Endothelial cell of umbilical vein (primary cell): ENCODE measurements around the gene FILIP1. TPM values are rescaled to one million over a fixed set of nuclear protein-coding genes. Genes with fewer than 3 reads are reported as not detected.
A peak's percentile ranks its signal among the peaks of the same experiment; 100 is the strongest.

Experiments
- BruUV-seq: library from RNA; stranded (reverse); fragments of 400-500 nt; replicated peaks from 2 replicates; lab custom pipeline; 2021; lab: Mats Ljungman, UMichigan
- CTCF ChIA-PET: fragments of 300-600, 350-600 bp; sonication (Branson Sonifier 250); formaldehyde crosslinking; loops from one replicate; lab custom pipeline; 2021; ENCODE audit warnings: antibody characterized with exemption, inconsistent platforms; lab: Charles Lee
- POLR2A ChIA-PET: fragments of 300-600, 350-600 bp; sonication (Branson Sonifier 250); formaldehyde crosslinking; loops from one replicate; lab custom pipeline; 2021; ENCODE audit warnings: antibody characterized with exemption, inconsistent platforms; lab: Charles Lee
- DNase-seq: peaks from one replicate; pipeline ENCODE4 v3.0.0-alpha.2; 2011; ENCODE audit warnings: low read depth, low spot score
- FAIRE-seq: peaks from 2 replicates; lab custom pipeline; 2011; peaks lifted over from hg19 to GRCh38; lab: Jason Lieb, UNC
- H2AFZ ChIP-seq: 2 replicates; pipeline ENCODE4 v1.6.0; 2012; ENCODE audit warnings: low read depth, low read length, control low read depth, inconsistent platforms
- H3K27ac ChIP-seq: 2 replicates; pipeline ENCODE4 v1.5.1; 2011; ENCODE audit warnings: low read depth, mild to moderate bottlenecking, control low read depth, low read length, moderate library complexity; ENCODE audit not compliant: insufficient read depth
- H3K27me3 ChIP-seq, 2 experiments: 2 replicates each; pipeline versions ENCODE4 v1.6.0 to v1.6.1; 2011; ENCODE audit warnings: low read length in 2 of 2, mixed read lengths in 1 of 2; ENCODE audit not compliant: control insufficient read depth in 2 of 2, insufficient read depth in 2 of 2
- H3K36me3 ChIP-seq, 2 experiments: 2 replicates in 1 of 2; 3 replicates in 1 of 2; pipeline ENCODE4 v1.5.1; 2011; ENCODE audit warnings: low read length in 2 of 2, mild to moderate bottlenecking in 1 of 2, moderate library complexity in 1 of 2; ENCODE audit not compliant: control insufficient read depth in 2 of 2, insufficient read depth in 2 of 2; ENCODE audit errors: extremely low read depth in 1 of 2
- H3K4me1 ChIP-seq: 3 replicates; pipeline ENCODE4 v1.5.1; 2011; ENCODE audit warnings: mild to moderate bottlenecking, low read length; ENCODE audit not compliant: control insufficient read depth, insufficient read depth; ENCODE audit errors: extremely low read depth
- H3K4me2 ChIP-seq: 2 replicates; pipeline ENCODE4 v1.6.1; 2011; ENCODE audit warnings: low read length, control low read depth, mixed read lengths; ENCODE audit not compliant: insufficient read depth
- H3K4me3 ChIP-seq, 3 experiments: fragments of 200-600 bp in 1 of 3; sonication (generic), shearing (Covaris generic) in 1 of 3; replicated peaks in 1 of 3; 2 replicates each; pipeline ENCODE4 v1.5.1; 2011 to 2016; ENCODE audit warnings: control low read depth in 3 of 3, low read length in 3 of 3, mild to moderate bottlenecking in 2 of 3, inconsistent platforms in 1 of 3, low read depth in 1 of 3, moderate library complexity in 1 of 3; ENCODE audit not compliant: insufficient read depth in 1 of 3
- H3K79me2 ChIP-seq: 2 replicates; pipeline ENCODE4 v1.6.0; 2012; ENCODE audit warnings: low read length, inconsistent platforms; ENCODE audit not compliant: control insufficient read depth, insufficient read depth
- H3K9ac ChIP-seq: replicated peaks from 2 replicates; pipeline ENCODE3; 2011; ENCODE audit warnings: low read length, control low read depth; ENCODE audit not compliant: insufficient read depth; ENCODE audit errors: extremely low read depth
- H3K9me1 ChIP-seq: replicated peaks from 3 replicates; pipeline ENCODE4 v1.6.0; 2011; ENCODE audit warnings: mild to moderate bottlenecking, low read length; ENCODE audit not compliant: control insufficient read depth, insufficient read depth; ENCODE audit errors: extremely low read depth
- H3K9me3 ChIP-seq: replicated peaks from 2 replicates; pipeline ENCODE4 v1.5.1; 2012; ENCODE audit warnings: low read length, inconsistent platforms; ENCODE audit not compliant: control insufficient read depth, insufficient read depth
- H4K20me1 ChIP-seq: replicated peaks from 2 replicates; pipeline ENCODE3; 2011; ENCODE audit warnings: mild to moderate bottlenecking, low read length; ENCODE audit not compliant: control insufficient read depth, insufficient read depth; ENCODE audit errors: extremely low read depth
- EZH2 ChIP-seq: IDR thresholded peaks from 2 replicates; pipeline ENCODE4 v1.6.1; 2012; ENCODE audit warnings: borderline replicate concordance, low read depth, mild to moderate bottlenecking, moderate library complexity, low read length, inconsistent platforms; ENCODE audit not compliant: severe bottlenecking
- GATA2 ChIP-seq: IDR thresholded peaks from 2 replicates; pipeline ENCODE4 v1.7.0; 2011; ENCODE audit warnings: low read depth, mild to moderate bottlenecking, moderate library complexity, mixed read lengths, low read length; ENCODE audit not compliant: insufficient read length, insufficient read depth
- JUN ChIP-seq: IDR thresholded peaks from 2 replicates; pipeline ENCODE4 v1.6.1; 2011; ENCODE audit warnings: borderline replicate concordance, low read depth; ENCODE audit not compliant: insufficient read length, insufficient read depth
- MYC ChIP-seq: IDR thresholded peaks from one replicate; pipeline ENCODE4 v1.6.1; 2011; ENCODE audit warnings: mild to moderate bottlenecking, low read depth, low read length
- dilution Hi-C: fragments of 300-500 bp; cut with MboI; formaldehyde crosslinking; loops from one replicate; pipeline ENCODE4 v1.15.0; 2019; ENCODE audit warnings: low sequenced_read_pairs; ENCODE audit not compliant: extremely low pct_ligation_motif_present
- intact Hi-C: fragments of 100-400 bp; cut with micrococcal nuclease; formaldehyde crosslinking; loops from one replicate; pipeline ENCODE4 v1.10.0; 2022
- polyA plus RNA-seq, 4 experiments: library from polyadenylated mRNA; depleted of rRNA in 3 of 4; stranded (reverse) in 3 of 4; unstranded in 1 of 4; fragments of >200 nt; gene quantifications; 2 replicates each; pipeline versions ENCODE4 v1.2.1 to v1.2.3, GENCODE V29; 2011 to 2012; ENCODE audit warnings: missing spikeins in 1 of 4
- total RNA-seq: library from RNA; stranded (reverse); gene quantifications from 2 replicates; pipeline ENCODE4 v1.2.3, GENCODE V29; 2021
- TF ChIP-seq, protein P1 (sequence below): IDR thresholded peaks from 2 replicates; pipeline ENCODE4 v1.6.1; 2011; ENCODE audit not compliant: insufficient read depth, insufficient read length

FILIP1 gene
- total and polyA plus RNA-seq, 2 donors (not counting 3 experiments of a cell fraction or from before 2014, with no cell fraction given): 2.8 to 13.7 TPM

DNA sequence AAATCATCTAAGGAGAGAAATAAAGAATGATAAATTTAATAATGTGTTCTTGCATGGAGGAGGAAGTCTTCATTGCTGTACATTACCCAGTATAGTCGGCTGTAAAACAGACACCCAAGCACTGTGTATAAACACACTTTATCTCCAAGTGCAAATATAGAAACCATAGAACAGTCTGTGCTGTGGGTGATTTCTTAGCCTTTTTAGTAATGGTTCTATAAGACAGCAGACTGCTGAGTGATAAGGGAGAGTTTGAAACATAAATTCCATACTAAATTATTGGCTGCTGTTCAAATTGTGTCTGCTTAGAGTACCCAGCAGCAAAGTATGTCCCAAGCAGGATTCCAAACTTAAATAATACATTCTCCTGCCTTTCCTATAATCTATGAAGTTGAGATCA is 4.6 kb downstream of the FILIP1 start:
- TF ChIP-seq EZH2 (no peak), MYC (no peak), JUN (no peak)
- TF ChIP-seq, protein P1, sequence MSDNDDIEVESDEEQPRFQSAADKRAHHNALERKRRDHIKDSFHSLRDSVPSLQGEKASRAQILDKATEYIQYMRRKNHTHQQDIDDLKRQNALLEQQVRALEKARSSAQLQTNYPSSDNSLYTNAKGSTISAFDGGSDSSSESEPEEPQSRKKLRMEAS: no peak
- Histone ChIP-seq H3K4me1 (peaks cover 19% of the 10 kb centered on the region), H4K20me1 (no peaks in the 10 kb centered on the region), H3K27me3 (no peaks in the 10 kb centered on the region), H3K4me3 (no peak overlapping the region), H3K79me2 (no peaks in the 10 kb centered on the region), H3K36me3 (no peaks in the 10 kb centered on the region), H3K27ac (no peak overlapping the region), H3K9me1 (no peaks in the 10 kb centered on the region), H3K4me2 (no peak overlapping the region), H3K9ac (no peak overlapping the region), H3K9me3 (no peaks in the 10 kb centered on the region), H2AFZ (peak overlapping the region; percentile 24)
- ChIA-PET CTCF (interaction anchor here (0.8 to 1.3 kb wide), 3 partner anchors 28 to 36 kb away, joined by 3 read pairs; no protein-coding TSS in a partner anchor), POLR2A (no interaction called here)
- DNase-seq (peak; percentile 78), FAIRE-seq (peak; percentile 58)
- dilution Hi-C loops: no loop called here
- BruUV-seq: no TSS peak
- intact Hi-C loops: no loop called here

DNA sequence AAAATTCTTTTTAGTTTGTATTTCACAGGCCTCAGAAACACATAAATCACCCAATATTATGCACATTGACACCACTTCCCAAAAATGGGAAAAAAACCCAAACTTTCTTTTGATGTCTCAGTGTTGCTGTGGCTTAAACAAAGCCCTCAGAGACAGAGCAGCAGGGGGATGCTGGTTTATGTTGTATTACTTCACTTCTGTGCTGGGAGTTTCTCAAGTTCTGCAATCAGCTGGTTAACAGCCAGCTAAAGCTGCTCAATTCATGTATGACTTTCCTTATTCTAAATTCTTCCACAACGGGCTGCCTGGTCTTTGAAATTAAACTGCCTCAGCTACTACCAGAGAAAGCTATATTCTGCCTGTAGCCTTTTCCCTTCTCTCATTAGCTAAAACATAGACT is 5.6 kb downstream of the FILIP1 start:
- no peak for TF ChIP-seq MYC
- TF ChIP-seq JUN: no peak
- no peak for TF ChIP-seq GATA2
- H3K9ac ChIP-seq: no peak overlapping the region
- peaks cover 29% of the 10 kb centered on the region for H3K4me1 ChIP-seq
- H3K79me2 ChIP-seq: no peaks in the 10 kb centered on the region
- no peak overlapping the region for H3K27ac ChIP-seq
- H3K4me2 ChIP-seq: no peak overlapping the region
- DNase-seq: peak; percentile 65
- no peaks in the 10 kb centered on the region for H3K36me3 ChIP-seq
- no peaks in the 10 kb centered on the region for H3K9me1 ChIP-seq
- H2AFZ ChIP-seq: no peak overlapping the region
- H3K4me3 ChIP-seq: no peak overlapping the region
- FAIRE-seq: no peak
- CTCF ChIA-PET: interaction anchor here (0.9 kb wide), 1 partner anchor 10 kb away, joined by 3 read pairs; no protein-coding TSS in a partner anchor
- POLR2A ChIA-PET: no interaction called here
- no TSS peak for BruUV-seq
- H4K20me1 ChIP-seq: no peaks in the 10 kb centered on the region
- no peaks in the 10 kb centered on the region for H3K27me3 ChIP-seq
- dilution Hi-C loops (no loop called here), intact Hi-C loops (no loop called here)
- no peaks in the 10 kb centered on the region for H3K9me3 ChIP-seq
